MCF 10A (cell line): ENCODE results near the gene GFER. TPM values are rescaled to one million over a fixed set of nuclear protein-coding genes. Genes with fewer than 3 reads are reported as not detected.

Experiments used
- BruUV-seq: library from RNA; stranded (reverse); fragments of 400-500 nt; replicated peaks from 2 replicates; lab custom pipeline; 2021; lab: Mats Ljungman, UMichigan
- CTCF ChIA-PET: fragments of 300-600 bp; sonication (Branson Sonifier 250); formaldehyde crosslinking; extraction: SDS; loops from one replicate; lab custom pipeline; 2021; ENCODE audit warnings: antibody characterized with exemption, inconsistent platforms; lab: Yijun Ruan, JAX
- POLR2A ChIA-PET: fragments of 300-600, 350-650 bp; sonication (Branson Sonifier 250); formaldehyde crosslinking; extraction: SDS; loops from one replicate; lab custom pipeline; 2020; ENCODE audit warnings: antibody characterized with exemption, inconsistent platforms; lab: Yijun Ruan, JAX
- DNase-seq: peaks from one replicate; pipeline ENCODE4 v3.0.0-alpha.2; 2018; ENCODE audit not compliant: unreplicated experiment
- H3K27ac Mint-ChIP-seq: one replicate; pipeline ENCODE4 v1.8.0; 2022; ENCODE audit warnings: mild to moderate bottlenecking, low read depth, mixed read lengths; ENCODE audit not compliant: unreplicated experiment
- H3K27me3 Mint-ChIP-seq: one replicate; pipeline ENCODE4 v1.8.0; 2022; ENCODE audit warnings: mixed read lengths; ENCODE audit not compliant: insufficient read depth, unreplicated experiment
- H3K36me3 Mint-ChIP-seq: one replicate; pipeline ENCODE4 v1.8.0; 2022; ENCODE audit warnings: mild to moderate bottlenecking, moderate library complexity, mixed read lengths; ENCODE audit not compliant: insufficient read depth, unreplicated experiment
- H3K4me1 Mint-ChIP-seq: one replicate; pipeline ENCODE4 v1.8.0; 2022; ENCODE audit warnings: mixed read lengths; ENCODE audit not compliant: insufficient read depth, unreplicated experiment
- H3K4me3 Mint-ChIP-seq: one replicate; pipeline ENCODE4 v1.8.0; 2022; ENCODE audit warnings: mild to moderate bottlenecking, moderate library complexity, mixed read lengths; ENCODE audit not compliant: unreplicated experiment
- H3K9me3 Mint-ChIP-seq: one replicate; pipeline ENCODE4 v1.8.0; 2022; ENCODE audit warnings: mixed read lengths; ENCODE audit not compliant: unreplicated experiment
- intact Hi-C: fragments of 100-400 bp; cut with micrococcal nuclease; formaldehyde crosslinking; loops from 2 replicates; pipeline ENCODE4 v1.14.1; 2022
- total RNA-seq: library from RNA; stranded (reverse); gene quantifications from 2 replicates; pipeline ENCODE4 v1.2.3, GENCODE V29; 2022
- TF ChIP-seq, protein P1 (sequence below): fragments of 200-600 bp; IDR thresholded peaks from one replicate; pipeline ENCODE4 v1.8.0; 2022; ENCODE audit warnings: antibody characterized with exemption, mild to moderate bottlenecking; ENCODE audit not compliant: unreplicated experiment

Gene GFER
- total RNA-seq, 1 experiment from 2014 or later: 40.8 TPM

DNA sequence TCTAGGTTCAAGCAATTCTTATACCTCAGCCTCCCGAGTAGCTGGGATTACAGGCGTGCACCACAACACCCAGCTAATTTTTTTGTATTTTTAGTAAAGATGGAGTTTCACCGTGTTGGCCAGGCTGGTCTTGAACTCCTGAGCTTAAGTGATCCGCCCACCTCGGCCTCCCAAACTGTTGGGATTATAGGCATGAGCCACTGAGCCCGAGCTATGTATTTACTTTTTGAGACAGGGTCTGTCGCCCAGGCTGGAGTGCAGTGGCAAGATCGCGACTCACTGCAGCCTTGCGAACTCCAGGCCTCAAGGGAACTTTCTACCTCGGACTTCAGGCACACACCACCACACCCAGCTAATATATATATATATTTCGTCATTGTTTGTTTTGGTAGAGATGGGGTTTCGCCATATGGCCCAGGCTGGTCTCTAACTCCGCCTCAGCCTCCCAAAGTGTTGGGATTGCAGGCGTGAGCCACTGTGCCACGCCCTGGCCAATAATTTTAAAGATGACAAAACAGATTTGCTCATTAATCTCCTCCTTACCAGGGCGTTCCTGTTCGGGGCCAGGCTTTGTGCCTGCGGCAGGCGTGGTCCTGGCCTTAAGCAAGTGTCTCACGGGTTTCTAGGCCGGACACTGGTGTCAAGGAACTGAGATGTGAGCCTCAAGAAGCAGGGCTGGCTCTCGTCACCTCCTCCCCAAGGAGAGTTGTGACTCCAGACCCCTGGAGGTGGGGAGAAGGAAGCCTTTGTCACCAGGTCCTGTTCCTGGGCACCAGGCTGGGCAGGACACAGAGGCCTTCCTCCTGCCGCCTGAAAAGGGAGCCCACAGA, 31.3 kb downstream of the GFER start:
- Mint-ChIP-seq H3K9me3 (no peaks in the 10 kb centered on the region), H3K27ac (peak overlapping the region; percentile 96), H3K36me3 (no peaks in the 10 kb centered on the region), H3K4me1 (peaks cover 6% of the 10 kb centered on the region), H3K4me3 (peak overlapping the region; percentile 50), H3K27me3 (no peaks in the 10 kb centered on the region)
- intact Hi-C loops: no loop called here
- ChIA-PET CTCF (interaction anchor here (0.6 to 2.1 kb wide), 3 partner anchors 11 to 894 kb away, joined by 3 to 11 read pairs (median 3); no protein-coding TSS in a partner anchor), POLR2A (interaction anchor here (0.7 to 2.7 kb wide), 13 partner anchors 10 to 140 kb away, joined by 3 to 16 read pairs (median 4); partner anchors contain the start of genes GFER, NOXO1, NTHL1 and RPS2)
- TF ChIP-seq, protein P1, sequence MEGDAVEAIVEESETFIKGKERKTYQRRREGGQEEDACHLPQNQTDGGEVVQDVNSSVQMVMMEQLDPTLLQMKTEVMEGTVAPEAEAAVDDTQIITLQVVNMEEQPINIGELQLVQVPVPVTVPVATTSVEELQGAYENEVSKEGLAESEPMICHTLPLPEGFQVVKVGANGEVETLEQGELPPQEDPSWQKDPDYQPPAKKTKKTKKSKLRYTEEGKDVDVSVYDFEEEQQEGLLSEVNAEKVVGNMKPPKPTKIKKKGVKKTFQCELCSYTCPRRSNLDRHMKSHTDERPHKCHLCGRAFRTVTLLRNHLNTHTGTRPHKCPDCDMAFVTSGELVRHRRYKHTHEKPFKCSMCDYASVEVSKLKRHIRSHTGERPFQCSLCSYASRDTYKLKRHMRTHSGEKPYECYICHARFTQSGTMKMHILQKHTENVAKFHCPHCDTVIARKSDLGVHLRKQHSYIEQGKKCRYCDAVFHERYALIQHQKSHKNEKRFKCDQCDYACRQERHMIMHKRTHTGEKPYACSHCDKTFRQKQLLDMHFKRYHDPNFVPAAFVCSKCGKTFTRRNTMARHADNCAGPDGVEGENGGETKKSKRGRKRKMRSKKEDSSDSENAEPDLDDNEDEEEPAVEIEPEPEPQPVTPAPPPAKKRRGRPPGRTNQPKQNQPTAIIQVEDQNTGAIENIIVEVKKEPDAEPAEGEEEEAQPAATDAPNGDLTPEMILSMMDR: no peak
- BruUV-seq: no TSS peak
- DNase-seq: peak; percentile 96

DNA sequence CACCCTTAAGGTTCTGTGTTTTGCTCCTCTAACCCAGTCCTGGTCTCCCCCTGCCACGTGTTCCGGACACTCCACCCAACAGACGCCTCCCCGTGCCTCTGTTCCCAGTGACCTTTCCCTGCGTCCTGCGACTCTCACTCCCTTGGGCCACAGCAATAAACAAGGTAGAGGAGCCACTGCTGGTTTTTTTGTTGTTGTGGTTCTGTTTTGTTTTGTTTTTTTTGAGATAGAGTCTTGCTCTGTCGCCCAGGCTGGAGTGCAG, 31.9 kb downstream of the GFER start:
- Mint-ChIP-seq H3K36me3 (no peaks in the 10 kb centered on the region), H3K4me3 (peak overlapping the region; percentile 47), H3K27ac (peak overlapping the region; percentile 96), H3K9me3 (no peaks in the 10 kb centered on the region), H3K4me1 (peaks cover 6% of the 10 kb centered on the region), H3K27me3 (no peaks in the 10 kb centered on the region)
- TSS peak; percentile 74 for BruUV-seq
- POLR2A ChIA-PET: interaction anchor here (0.8 to 2.7 kb wide), 8 partner anchors 10 to 139 kb away, joined by 3 to 16 read pairs (median 4); partner anchors contain the start of genes RPS2 and TRAF7
- intact Hi-C loops: no loop called here
- CTCF ChIA-PET: interaction anchor here (0.7 kb wide), 1 partner anchor 1035 kb away, joined by 5 read pairs; no protein-coding TSS in a partner anchor
- TF ChIP-seq, protein P1: no peak
- DNase-seq: no peak

DNA sequence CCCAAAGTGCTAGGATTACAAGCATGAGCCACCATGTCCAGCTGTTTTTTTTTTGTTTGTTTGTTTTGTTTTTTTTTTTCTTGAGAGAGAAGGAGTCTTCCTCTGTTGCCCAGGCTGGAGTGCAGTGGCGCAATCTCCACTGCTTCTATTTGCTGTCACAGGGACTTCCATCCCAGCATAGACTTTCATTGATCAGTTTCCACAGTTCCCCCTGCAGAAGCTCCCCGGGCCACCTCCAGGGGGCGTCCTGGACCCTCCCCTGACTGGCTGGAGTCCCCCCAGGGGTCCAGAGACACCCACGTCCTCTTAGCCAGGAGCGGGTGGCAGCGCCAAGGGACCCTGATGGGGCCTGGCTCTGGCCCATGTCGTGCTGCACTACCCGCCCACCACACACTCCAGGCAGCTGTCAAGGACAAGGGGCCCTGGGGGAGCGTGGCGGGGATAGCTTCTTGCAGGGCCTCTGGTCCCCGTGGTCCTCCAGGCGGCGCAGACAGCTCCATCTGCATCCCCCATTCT, 32.5 kb downstream of the GFER start:
- Mint-ChIP-seq H3K36me3 (no peaks in the 10 kb centered on the region), H3K9me3 (no peaks in the 10 kb centered on the region), H3K27ac (peak overlapping the region; percentile 96), H3K27me3 (no peaks in the 10 kb centered on the region), H3K4me3 (peak overlapping the region; percentile 47), H3K4me1 (peaks cover 6% of the 10 kb centered on the region)
- CTCF ChIA-PET: interaction anchor here (0.7 to 3.4 kb wide), 4 partner anchors 11 to 1035 kb away, joined by 3 to 12 read pairs (median 4); no protein-coding TSS in a partner anchor
- intact Hi-C loops: no loop called here
- BruUV-seq: no TSS peak
- DNase-seq: no peak
- TF ChIP-seq, protein P1: peak; percentile 39
- POLR2A ChIA-PET: interaction anchor here (0.7 to 2.7 kb wide), 6 partner anchors 8 to 138 kb away, joined by 3 to 16 read pairs (median 5); partner anchors contain the start of genes RPS2, TBL3 and TRAF7

- POLR2A ChIA-PET: interaction anchor here (0.7 to 2.5 kb wide), 5 partner anchors 10 to 135 kb away, joined by 3 to 7 read pairs (median 5); no protein-coding TSS in a partner anchor
- H3K9me3 Mint-ChIP-seq: no peaks in the 10 kb centered on the region
- peaks cover 16% of the 10 kb centered on the region for H3K4me1 Mint-ChIP-seq
- no peak for DNase-seq
- H3K36me3 Mint-ChIP-seq: peaks cover 7% of the 10 kb centered on the region
- no peak within 1 kb of the TSS for H3K27ac Mint-ChIP-seq
- CTCF ChIA-PET: interaction anchor here (0.5 to 3.4 kb wide), 3 partner anchors 121 to 337 kb away, joined by 4 to 12 read pairs (median 4); no protein-coding TSS in a partner anchor
- no peaks in the 10 kb centered on the region for H3K27me3 Mint-ChIP-seq
- TF ChIP-seq, protein P1: no peak
- no TSS peak for BruUV-seq
- intact Hi-C loops: no loop called here
- no peak within 1 kb of the TSS for H3K4me3 Mint-ChIP-seq
Measured at GRCh38 chr16:2019518-2019920, 35.5 kb downstream of the GFER start, which contains the start of gene NPW. NPW (plus strand) TSS chr16:2019785.
